GM19240 (cell line): Measurements from ENCODE around the gene VPS37B.

Experiments used
- DNase-seq: peaks from one replicate; pipeline ENCODE4 v3.0.0; 2011; ENCODE audit warnings: low spot score; ENCODE audit not compliant: insufficient read length

Gene VPS37B

DNA sequence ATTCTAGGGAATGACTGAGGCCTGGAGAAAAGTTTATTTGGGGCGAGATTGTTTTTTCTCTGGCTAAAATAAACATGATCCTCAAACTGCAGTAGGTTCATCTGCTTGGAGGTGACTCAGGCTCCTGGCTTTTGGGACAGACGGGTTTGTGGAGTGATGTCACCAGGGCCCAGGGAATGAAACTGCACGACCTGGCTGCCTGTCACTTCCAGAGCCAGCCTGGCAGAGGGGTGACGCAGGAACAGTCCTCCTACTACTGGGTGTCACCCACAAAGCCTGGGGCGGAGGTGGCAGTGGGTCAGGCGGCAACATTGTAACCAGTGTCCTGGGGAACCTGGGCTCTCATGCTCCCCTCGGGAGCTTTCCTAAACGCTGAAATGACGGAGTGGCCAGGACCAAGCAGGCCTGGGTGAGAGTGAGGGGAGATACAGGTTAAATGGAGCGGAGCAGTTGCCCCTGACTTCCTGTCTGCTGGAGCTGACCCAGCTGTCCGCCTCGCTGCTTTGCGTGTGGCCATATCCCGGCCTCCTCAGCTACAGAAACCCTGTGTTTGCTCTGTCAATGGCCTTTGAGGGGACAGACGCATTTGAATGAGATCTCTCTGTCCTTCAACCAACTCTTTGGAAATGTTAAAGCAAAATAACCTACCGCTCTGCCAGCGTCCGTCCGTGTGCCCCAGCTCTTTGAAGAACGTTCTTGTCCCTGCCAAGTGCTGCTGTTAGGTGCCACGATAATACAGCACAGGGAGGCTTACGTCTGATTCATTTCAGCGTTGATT is 54.2 kb downstream of the VPS37B start:
- no peak for DNase-seq

DNA sequence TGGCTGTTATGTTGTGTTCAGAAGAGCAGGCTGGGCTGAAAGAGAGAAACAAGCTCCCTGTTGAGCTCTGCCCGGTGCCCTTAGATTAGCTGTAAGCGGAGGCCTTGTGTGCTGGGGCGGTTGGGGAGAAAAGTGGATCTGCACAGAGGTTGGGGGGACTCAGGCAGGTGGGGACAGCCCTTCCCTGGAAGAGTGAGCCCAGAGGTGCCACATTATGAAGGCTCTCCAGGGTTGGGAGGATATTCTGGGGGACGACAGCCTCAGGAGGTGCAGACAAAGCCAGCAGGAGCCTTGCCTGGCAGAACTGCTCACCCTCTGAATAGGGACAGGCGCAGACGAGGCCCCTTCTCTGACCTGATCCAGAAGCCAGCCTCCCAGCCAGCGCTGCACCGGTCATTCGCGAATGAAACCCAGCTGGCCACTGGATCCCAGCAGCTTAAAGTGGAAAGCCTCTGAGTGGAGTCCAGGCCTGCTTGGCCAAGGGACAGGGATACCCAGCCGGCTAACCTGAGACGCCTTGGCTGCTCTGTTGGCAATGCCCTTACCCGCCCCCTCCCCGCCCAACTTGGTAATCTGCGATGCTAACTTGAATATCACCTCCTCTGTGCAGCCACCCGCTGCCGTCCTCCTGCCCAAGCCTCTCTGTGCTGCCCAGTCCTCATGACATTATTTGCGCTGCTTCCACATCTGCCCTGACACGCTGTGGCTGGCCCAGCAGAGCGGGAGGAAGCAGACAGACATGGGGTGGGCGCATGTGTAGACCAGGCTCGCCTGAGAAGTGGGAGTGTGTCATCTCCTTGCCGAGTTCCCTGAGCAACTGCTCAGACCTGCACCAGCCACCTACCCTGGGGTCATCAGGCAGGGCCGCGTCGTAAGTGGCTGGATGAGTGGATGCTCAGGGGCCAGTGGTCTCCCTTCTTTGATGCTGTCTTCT is 55.1 kb downstream of the VPS37B start:
- no peak for DNase-seq

- no peak for DNase-seq
These were observed 55.9 kb downstream of the VPS37B start for GRCh38 chr12:122839907-122840554.

DNA sequence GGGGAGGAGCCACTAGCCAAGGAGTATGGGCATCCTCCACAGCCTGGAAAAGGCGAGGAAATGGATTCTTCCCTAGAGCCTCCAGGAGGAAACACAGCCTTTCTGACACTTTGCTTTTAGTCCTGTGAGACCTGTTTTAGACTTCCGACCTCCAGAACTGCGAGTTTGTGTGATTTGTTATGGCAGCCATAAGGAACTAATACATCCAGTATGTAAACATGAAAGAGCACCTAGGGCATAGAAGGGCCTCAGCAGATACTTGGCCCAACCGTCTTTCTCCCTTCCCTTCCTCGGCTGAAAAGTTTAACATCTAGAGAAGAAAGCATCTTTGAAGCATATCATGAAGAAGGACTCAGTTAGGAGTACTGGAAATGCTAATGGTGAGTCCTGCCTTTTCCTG is 57.1 kb downstream of the VPS37B start:
- DNase-seq = no peak

GRCh38 chr12:122837306-122838265 is 58.3 kb downstream of the VPS37B start:
- DNase-seq = no peak

DNA sequence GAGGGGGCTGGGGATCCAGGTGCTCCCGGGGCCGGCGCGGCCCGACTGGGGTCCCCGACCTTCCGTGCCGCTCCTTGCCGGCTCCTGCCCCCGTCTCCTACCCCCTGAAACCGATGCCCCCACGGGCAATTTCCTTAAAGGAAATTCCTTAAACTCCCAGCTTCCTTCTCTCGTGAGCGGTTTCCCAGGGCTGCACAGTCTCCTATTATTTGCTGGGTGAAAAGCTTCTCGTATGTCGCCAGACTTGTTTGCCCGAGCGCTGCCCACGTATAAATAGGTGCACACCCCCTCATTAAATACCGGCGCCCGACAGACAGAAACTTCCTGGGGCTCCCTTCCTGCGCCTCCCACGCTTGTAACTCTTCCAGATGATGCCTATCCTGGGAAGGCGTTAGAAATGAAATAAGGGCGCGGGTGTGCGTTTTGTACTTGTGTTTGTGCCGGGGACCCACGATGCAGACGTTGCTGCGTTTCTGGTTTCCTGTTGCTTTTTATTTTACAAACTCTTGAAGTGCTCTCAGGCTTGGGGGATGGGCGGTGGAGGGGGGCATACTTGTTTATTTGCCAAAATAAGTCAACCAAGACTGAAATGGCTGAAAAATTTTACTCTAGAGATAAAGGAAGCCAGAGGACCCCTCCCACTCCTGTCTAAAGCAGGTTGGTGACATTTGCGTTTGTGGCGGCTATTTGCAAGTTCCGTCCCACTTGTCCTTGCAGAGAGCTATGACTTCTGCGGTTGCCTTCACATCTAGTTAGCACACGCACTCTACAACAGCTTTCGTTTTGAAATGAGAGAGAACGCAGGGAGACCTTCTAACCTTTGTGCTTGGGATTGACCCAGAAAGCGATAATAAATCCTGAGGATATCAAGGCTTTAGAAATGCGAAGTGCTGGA is 59.6 kb downstream of the VPS37B start:
- peak; percentile 94 for DNase-seq

- DNase-seq = no peak
These were observed 60.2 kb downstream of the VPS37B start for GRCh38 chr12:122835750-122836026.

GRCh38 chr12:122834921-122835749 is 60.8 kb downstream of the VPS37B start, which contains the start of gene HIP1R:
HIP1R (plus strand) TSS chr12:122835457; CDS start chr12:122835551, 94 bp downstream.
- DNase-seq = no peak

- DNase-seq = no peak
These were observed 61.6 kb downstream of the VPS37B start for GRCh38 chr12:122834104-122834920.

- no peak for DNase-seq
These were observed 65.3 kb downstream of the VPS37B start for GRCh38 chr12:122830517-122831214.

GRCh38 chr12:122827258-122827657 is 68.7 kb downstream of the VPS37B start:
- DNase-seq = no peak

GRCh38 chr12:122825773-122826724 is 69.9 kb downstream of the VPS37B start:
- DNase-seq = no peak

- DNase-seq = no peak
These were observed 72.5 kb downstream of the VPS37B start for GRCh38 chr12:122823429-122823828.

GRCh38 chr12:122820838-122821271 is 75.1 kb downstream of the VPS37B start:
- no peak for DNase-seq

- no peak for DNase-seq
These were observed 75.8 kb downstream of the VPS37B start for GRCh38 chr12:122820138-122820537.

DNA sequence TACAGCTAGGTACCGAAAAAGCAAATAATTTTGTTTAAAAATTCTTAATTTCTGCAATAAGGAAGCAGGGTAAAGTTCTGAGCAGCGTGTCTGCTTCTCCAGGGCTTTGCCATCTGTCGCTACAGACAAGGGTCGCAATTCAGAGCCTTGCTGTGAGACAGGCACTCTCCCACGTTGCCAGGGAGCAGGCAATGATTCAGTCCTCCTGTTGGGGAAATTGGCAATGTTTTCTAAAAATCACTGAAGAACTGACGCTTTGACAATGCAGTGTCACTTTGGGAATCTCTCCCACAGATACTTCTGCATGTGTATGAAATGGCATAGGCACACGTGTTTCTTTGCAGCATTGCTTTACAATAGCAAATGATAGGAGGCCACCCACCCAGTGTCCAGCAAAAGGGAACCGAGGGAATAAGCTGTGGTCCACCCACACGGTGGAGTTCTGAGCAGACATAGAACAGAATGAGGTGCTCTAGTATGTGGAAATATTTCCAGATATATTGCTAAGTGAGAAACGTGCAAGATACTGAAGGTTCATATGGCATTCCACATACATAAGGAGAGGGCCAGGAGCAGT is 76.6 kb downstream of the VPS37B start:
- no peak for DNase-seq
